Nephron progenitor cell (in vitro differentiated cells): ENCODE data around the gene MAMLD1.

Source experiments
- DNase-seq: peaks from one replicate; pipeline ENCODE4 v3.0.0; 2021
- H3K27ac Mint-ChIP-seq: 2 replicates; pipeline ENCODE4 v1.8.0; 2021; ENCODE audit warnings: mild to moderate bottlenecking, moderate library complexity, mixed read lengths
- H3K27me3 Mint-ChIP-seq: 2 replicates; pipeline ENCODE4 v1.8.0; 2021; ENCODE audit warnings: mild to moderate bottlenecking, low read depth, mixed read lengths; ENCODE audit not compliant: poor library complexity
- H3K36me3 Mint-ChIP-seq: 2 replicates; pipeline ENCODE4 v1.8.0; 2021; ENCODE audit warnings: low read depth, mixed read lengths
- H3K4me1 Mint-ChIP-seq: 2 replicates; pipeline ENCODE4 v1.8.0; 2021; ENCODE audit warnings: mixed read lengths
- H3K4me3 Mint-ChIP-seq: 2 replicates; pipeline ENCODE4 v1.8.0; 2021; ENCODE audit warnings: mild to moderate bottlenecking, moderate library complexity, mixed read lengths
- H3K9me3 Mint-ChIP-seq: 2 replicates; pipeline ENCODE4 v1.8.0; 2021; ENCODE audit warnings: mild to moderate bottlenecking, moderate library complexity, mixed read lengths
- TF ChIP-seq, protein P1 (sequence below): fragments of 200-600 bp; sonication (generic); IDR thresholded peaks from 2 replicates; pipeline ENCODE4 v1.5.0; 2021; ENCODE audit warnings: antibody characterized with exemption

The MAMLD1 gene

DNA sequence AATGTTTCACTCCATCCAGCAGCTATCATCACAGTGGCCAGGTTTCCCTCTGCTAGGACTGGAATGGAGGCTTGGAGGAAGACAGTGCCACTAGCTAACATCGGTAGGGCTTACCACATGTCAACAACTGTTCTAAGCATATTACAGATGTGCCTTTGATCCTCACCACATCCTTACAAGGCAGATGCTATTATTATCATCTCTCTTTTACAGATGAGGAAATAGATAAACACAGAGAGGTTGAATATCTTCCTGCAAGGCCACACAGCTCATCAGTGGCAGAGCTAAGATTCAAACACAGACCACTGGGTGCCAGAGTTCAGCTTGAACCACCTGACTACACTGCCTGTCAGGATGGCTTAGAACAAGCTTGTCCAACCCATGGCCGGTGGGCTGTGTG lies 47.4 kb downstream of the MAMLD1 start:
- H3K27me3 Mint-ChIP-seq: peaks cover 3% of the 10 kb centered on the region
- H3K27ac Mint-ChIP-seq: no peak overlapping the region
- DNase-seq: no peak
- H3K4me3 Mint-ChIP-seq: no peak overlapping the region
- TF ChIP-seq, protein P1, sequence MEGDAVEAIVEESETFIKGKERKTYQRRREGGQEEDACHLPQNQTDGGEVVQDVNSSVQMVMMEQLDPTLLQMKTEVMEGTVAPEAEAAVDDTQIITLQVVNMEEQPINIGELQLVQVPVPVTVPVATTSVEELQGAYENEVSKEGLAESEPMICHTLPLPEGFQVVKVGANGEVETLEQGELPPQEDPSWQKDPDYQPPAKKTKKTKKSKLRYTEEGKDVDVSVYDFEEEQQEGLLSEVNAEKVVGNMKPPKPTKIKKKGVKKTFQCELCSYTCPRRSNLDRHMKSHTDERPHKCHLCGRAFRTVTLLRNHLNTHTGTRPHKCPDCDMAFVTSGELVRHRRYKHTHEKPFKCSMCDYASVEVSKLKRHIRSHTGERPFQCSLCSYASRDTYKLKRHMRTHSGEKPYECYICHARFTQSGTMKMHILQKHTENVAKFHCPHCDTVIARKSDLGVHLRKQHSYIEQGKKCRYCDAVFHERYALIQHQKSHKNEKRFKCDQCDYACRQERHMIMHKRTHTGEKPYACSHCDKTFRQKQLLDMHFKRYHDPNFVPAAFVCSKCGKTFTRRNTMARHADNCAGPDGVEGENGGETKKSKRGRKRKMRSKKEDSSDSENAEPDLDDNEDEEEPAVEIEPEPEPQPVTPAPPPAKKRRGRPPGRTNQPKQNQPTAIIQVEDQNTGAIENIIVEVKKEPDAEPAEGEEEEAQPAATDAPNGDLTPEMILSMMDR: no peak
- H3K4me1 Mint-ChIP-seq: peaks cover 5% of the 10 kb centered on the region
- H3K9me3 Mint-ChIP-seq: peaks cover 21% of the 10 kb centered on the region
- H3K36me3 Mint-ChIP-seq: no peaks in the 10 kb centered on the region

DNA sequence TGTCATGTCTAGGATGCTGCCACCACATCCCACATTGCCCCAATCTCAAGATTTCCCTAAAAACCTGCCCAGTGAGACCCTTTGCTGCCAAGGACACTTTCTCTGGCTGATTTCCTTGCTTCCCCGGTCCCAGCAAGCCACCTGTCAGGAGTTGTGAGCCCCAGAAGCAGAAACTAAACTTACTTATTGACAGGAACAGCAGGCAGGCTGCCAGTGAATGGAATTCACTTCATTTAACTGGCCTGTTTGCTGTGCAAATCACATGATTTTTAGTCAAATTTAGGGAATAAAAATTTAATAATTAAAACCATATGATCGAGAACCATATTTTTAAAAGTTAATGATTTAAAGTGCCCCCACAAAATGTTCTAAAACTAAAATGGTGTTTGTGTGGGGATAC lies 48.5 kb downstream of the MAMLD1 start:
- no peak for DNase-seq
- H3K4me3 Mint-ChIP-seq: no peak overlapping the region
- no peaks in the 10 kb centered on the region for H3K36me3 Mint-ChIP-seq

DNA sequence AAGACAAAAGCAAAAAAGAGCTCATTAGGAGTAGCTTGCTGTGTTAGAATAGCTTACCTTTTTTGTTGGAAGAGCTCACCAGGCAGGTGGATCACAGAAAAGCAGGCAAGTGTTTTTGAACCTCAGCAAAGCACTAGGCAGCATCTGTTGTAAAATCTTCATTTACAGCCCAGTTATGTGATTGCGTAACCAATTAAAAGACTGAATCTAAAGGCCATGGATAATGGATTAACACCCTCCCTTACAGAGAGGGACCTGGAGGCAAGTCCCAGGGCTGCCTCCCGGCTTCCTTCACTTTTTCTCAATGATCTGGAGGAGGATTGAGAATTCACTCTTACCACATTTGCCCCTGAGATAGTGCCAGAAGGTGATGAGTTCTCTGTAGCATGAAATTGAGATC lies 51.1 kb downstream of the MAMLD1 start:
- Mint-ChIP-seq H3K4me1 (peaks cover 5% of the 10 kb centered on the region), H3K36me3 (no peaks in the 10 kb centered on the region), H3K9me3 (peaks cover 8% of the 10 kb centered on the region), H3K27ac (no peak overlapping the region), H3K27me3 (no peaks in the 10 kb centered on the region), H3K4me3 (no peak overlapping the region)
- TF ChIP-seq, protein P1: no peak
- no peak for DNase-seq

More for the DNA sequence above, 48.5 kb downstream of the MAMLD1 start:
- Mint-ChIP-seq H3K27me3 (no peaks in the 10 kb centered on the region), H3K9me3 (peaks cover 21% of the 10 kb centered on the region), H3K4me1 (peaks cover 5% of the 10 kb centered on the region), H3K27ac (no peak overlapping the region)
- TF ChIP-seq, protein P1: no peak

DNA sequence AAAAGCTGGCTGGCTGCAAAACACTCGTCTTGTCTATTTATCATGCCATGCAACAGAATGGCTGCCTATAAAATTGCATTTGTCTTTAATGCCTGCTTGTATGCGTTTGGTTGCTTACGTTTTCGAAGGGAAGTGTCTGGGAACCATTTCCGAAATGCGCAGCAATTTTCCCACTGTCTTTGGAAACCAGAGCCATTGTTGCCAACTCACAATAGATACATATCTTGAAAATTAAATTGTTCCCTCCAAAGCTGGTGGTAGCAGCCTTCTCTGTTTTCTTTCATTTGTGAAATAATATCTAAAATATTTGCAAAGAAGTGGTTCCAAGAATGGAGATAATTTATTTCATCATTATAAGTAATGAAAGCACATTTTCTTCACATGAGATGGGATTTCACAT lies 53.4 kb downstream of the MAMLD1 start:
- Mint-ChIP-seq H3K27me3 (no peaks in the 10 kb centered on the region), H3K4me3 (no peak overlapping the region), H3K4me1 (peaks cover 5% of the 10 kb centered on the region), H3K36me3 (peaks cover 3% of the 10 kb centered on the region), H3K27ac (no peak overlapping the region), H3K9me3 (peaks cover 18% of the 10 kb centered on the region)
- DNase-seq: no peak
- TF ChIP-seq, protein P1: no peak

DNA sequence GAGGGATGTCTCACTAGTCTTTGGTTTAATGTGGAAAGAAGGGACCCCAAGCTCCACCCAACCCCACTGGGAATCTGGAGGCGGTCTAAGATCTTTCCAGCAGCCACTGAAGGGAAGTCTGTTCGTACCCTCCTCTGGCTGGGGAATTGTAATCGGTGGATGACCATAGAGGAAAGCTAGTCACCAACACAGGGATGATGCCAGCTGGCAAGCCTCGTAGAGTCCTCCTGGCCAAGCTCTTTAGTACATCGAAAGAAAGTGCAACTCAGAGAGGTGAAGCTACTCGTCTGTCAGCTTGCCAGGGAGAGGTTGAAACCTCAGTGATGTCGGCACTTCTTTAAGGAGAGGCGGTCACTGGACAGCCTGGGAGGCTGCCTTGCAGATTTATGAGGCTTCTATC lies 58.7 kb downstream of the MAMLD1 start:
- no peak for DNase-seq
- Mint-ChIP-seq H3K27me3 (no peaks in the 10 kb centered on the region), H3K27ac (no peak overlapping the region), H3K36me3 (peaks cover 9% of the 10 kb centered on the region), H3K4me1 (no peaks in the 10 kb centered on the region), H3K4me3 (no peak overlapping the region), H3K9me3 (peaks cover 38% of the 10 kb centered on the region)
- TF ChIP-seq, protein P1: no peak

DNA sequence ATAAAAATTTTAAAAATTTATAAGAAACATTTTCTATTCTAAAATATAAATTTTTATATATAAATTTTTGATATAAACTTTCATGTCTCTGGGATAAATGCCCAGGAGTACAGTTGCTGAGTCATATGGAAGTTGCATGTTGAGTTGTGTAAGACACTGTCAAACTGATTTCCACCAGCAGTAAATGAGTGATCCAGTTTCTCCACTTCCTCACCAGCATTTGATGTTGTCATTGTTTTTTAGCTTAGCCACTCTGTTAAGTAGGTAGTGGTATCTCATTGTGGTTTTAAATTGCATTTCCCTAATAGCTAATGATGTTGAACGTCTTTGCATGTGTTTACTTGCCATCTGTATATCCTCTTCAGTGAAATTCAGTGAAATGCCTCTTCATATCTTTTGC lies 66.5 kb downstream of the MAMLD1 start:
- TF ChIP-seq, protein P1: no peak
- Mint-ChIP-seq H3K4me1 (no peaks in the 10 kb centered on the region), H3K9me3 (peaks cover 49% of the 10 kb centered on the region), H3K36me3 (no peaks in the 10 kb centered on the region), H3K27me3 (peaks cover 10% of the 10 kb centered on the region), H3K27ac (no peak overlapping the region), H3K4me3 (no peak overlapping the region)
- no peak for DNase-seq
